OCI-LY3 (cell line): ENCODE measurements around the gene CCL28.
"Not testable (repeated sequence)": the region's sequence is repeated elsewhere in the genome, so short reads cannot be mapped to it uniquely, and the experiment has no call there.

Experiments used
- H2AFZ ChIP-seq: fragments of 200-600, 300-600 bp; shearing (Covaris generic); 2 replicates; pipeline ENCODE4 v1.6.0; 2014; ENCODE audit warnings: antibody characterized with exemption, low read depth, low read length
- H3K27ac ChIP-seq: fragments of 200-600, 300-600 bp; sonication (generic); 2 replicates; pipeline ENCODE4 v1.5.1; 2014; ENCODE audit warnings: mild to moderate bottlenecking, low read length, moderate library complexity, mixed read lengths
- H3K27me3 ChIP-seq: fragments of 200-600, 300-600 bp; sonication (generic); 2 replicates; pipeline ENCODE4 v1.6.1; 2014; ENCODE audit warnings: low read depth, low read length, mixed read lengths
- H3K36me3 ChIP-seq: fragments of 200-600, 300-600 bp; sonication (generic); replicated peaks from 2 replicates; pipeline ENCODE3; 2014; ENCODE audit warnings: low read depth, low read length, mixed read lengths
- H3K4me1 ChIP-seq: fragments of 300-600, 200-600 bp; sonication (generic); 2 replicates; pipeline ENCODE4 v1.6.1; 2014; ENCODE audit warnings: low read length, mixed read lengths
- H3K4me2 ChIP-seq: fragments of 200-600, 300-600 bp; sonication (generic); 2 replicates; pipeline ENCODE4 v1.6.1; 2014; ENCODE audit warnings: low read length, mixed read lengths
- H3K4me3 ChIP-seq: fragments of 300-600, 200-600 bp; sonication (generic); 2 replicates; pipeline ENCODE4 v1.5.1; 2014; ENCODE audit warnings: antibody characterized with exemption, mild to moderate bottlenecking, low read length, moderate library complexity
- H3K79me2 ChIP-seq: fragments of 300-600, 200-600 bp; shearing (Covaris generic); 2 replicates; pipeline ENCODE4 v1.6.1; 2014; ENCODE audit warnings: mild to moderate bottlenecking, low read length, mixed read lengths
- H3K9ac ChIP-seq: fragments of 300-600, 200-600 bp; shearing (Covaris generic); 2 replicates; pipeline ENCODE4 v1.6.0; 2014; ENCODE audit warnings: mild to moderate bottlenecking, low read length, moderate library complexity
- H3K9me3 ChIP-seq: fragments of 200-600, 300-600 bp; shearing (Covaris generic); 2 replicates; pipeline ENCODE4 v1.6.1; 2014; ENCODE audit warnings: low read length, mixed read lengths; ENCODE audit not compliant: insufficient read depth
- H4K20me1 ChIP-seq: fragments of 200-600, 300-600 bp; sonication (generic); 2 replicates; pipeline ENCODE4 v1.6.1; 2016; ENCODE audit warnings: low read length, mixed read lengths; ENCODE audit not compliant: insufficient read depth
- EZH2phosphoT487 ChIP-seq: fragments of 200-600 bp; shearing (Covaris generic); IDR thresholded peaks from 2 replicates; pipeline ENCODE4 v1.6.1; 2018; ENCODE audit warnings: antibody characterized with exemption, mixed run types, low read depth
- TF ChIP-seq, protein P1 (sequence below): fragments of 200-600, 300-600 bp; sonication (generic); IDR thresholded peaks from 2 replicates; pipeline ENCODE4 v1.5.1; 2014; ENCODE audit warnings: antibody characterized with exemption, low read length, low read depth

Gene CCL28

DNA sequence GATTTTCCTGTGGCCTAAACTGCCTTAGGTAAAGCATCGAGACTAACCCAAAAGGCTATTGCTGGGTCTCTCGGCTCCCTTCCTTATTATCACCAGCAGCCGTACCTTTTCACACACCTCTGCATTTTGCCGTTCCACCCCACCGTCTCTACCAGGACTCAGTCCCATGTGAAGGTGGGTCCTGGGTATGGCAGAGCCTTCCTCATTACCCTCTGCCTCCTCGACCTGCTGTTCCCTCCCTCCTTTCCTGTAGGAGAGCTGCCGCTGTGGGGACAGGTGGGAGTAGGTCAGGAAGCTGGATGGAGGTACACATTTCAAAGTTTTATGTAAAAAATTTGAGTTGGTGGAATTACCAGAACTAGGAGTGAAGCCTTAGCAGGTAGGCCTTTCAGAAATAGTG lies 1.8 kb downstream of the CCL28 start:
- Histone ChIP-seq H3K9me3 (no peaks in the 10 kb centered on the region), H3K27me3 (no peaks in the 10 kb centered on the region), H3K36me3 (no peaks in the 10 kb centered on the region), H4K20me1 (no peaks in the 10 kb centered on the region), H3K79me2 (no peaks in the 10 kb centered on the region), H3K4me1 (no peaks in the 10 kb centered on the region), H3K4me3 (no peak overlapping the region), H3K4me2 (no peak overlapping the region), H2AFZ (no peak overlapping the region), H3K27ac (no peak overlapping the region), H3K9ac (no peak overlapping the region)
- TF ChIP-seq, protein P1, sequence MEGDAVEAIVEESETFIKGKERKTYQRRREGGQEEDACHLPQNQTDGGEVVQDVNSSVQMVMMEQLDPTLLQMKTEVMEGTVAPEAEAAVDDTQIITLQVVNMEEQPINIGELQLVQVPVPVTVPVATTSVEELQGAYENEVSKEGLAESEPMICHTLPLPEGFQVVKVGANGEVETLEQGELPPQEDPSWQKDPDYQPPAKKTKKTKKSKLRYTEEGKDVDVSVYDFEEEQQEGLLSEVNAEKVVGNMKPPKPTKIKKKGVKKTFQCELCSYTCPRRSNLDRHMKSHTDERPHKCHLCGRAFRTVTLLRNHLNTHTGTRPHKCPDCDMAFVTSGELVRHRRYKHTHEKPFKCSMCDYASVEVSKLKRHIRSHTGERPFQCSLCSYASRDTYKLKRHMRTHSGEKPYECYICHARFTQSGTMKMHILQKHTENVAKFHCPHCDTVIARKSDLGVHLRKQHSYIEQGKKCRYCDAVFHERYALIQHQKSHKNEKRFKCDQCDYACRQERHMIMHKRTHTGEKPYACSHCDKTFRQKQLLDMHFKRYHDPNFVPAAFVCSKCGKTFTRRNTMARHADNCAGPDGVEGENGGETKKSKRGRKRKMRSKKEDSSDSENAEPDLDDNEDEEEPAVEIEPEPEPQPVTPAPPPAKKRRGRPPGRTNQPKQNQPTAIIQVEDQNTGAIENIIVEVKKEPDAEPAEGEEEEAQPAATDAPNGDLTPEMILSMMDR, result no peak
- TF ChIP-seq EZH2phosphoT487, result no peak

DNA sequence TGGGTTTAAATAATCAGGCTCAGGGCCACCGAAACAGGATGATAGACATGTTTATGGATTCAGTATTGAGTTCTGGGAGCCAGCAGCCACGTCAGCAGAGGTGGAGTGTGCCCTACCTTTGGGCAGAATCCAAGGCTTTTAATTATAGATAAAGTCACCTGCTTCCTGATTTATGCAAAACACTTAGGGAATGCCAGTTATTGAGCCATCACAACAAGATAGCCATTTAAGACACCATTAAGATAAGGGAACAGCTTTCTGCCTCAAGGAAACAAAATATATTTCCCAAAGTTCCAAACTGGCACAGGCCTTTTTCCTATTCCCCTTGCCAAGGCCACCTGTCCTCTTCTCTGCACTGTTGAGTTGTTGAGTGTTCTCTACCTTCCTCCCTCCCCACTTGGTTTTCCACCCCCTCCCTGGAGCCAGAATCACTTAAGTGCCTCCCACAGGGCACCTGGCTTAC lies 2.4 kb downstream of the CCL28 start:
- Histone ChIP-seq H3K4me3 (no peak overlapping the region), H3K79me2 (no peaks in the 10 kb centered on the region), H3K4me2 (no peak overlapping the region), H3K36me3 (no peaks in the 10 kb centered on the region), H4K20me1 (no peaks in the 10 kb centered on the region), H2AFZ (no peak overlapping the region), H3K4me1 (no peaks in the 10 kb centered on the region), H3K9me3 (no peaks in the 10 kb centered on the region), H3K27ac (no peak overlapping the region), H3K9ac (no peak overlapping the region), H3K27me3 (no peaks in the 10 kb centered on the region)
- TF ChIP-seq, protein P1, result no peak
- no peak for TF ChIP-seq EZH2phosphoT487

- H3K9ac ChIP-seq, H3K36me3 ChIP-seq, H2AFZ ChIP-seq: not testable (repeated sequence)
These were observed 9.6 kb downstream of the CCL28 start for GRCh38 chr5:43402524-43403066.

DNA sequence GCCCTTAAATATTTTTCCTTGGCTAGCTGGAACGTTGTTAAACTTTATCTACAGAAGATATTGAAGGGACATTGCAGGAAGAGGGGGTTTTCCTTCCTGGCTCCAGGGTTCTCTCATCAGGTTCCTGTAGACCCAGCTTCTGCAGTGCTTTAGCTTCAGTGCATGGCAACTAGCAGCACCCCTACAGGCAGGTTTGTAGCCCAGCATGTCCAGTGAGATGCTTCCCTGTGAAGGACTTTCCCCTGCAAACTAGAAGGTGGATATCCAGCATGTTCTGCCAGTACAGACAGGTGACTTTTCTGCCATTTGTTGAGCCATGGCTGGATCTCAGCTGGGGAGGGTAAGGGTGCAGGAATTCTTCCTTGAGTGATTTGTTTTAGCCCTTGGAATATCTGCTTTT lies 10.4 kb downstream of the CCL28 start:
- H3K9ac ChIP-seq, result no peak overlapping the region
- no peak overlapping the region for H3K4me2 ChIP-seq
- H2AFZ ChIP-seq, result no peak overlapping the region
- H3K27me3 ChIP-seq, result no peaks in the 10 kb centered on the region
- no peak overlapping the region for H3K27ac ChIP-seq
- H3K79me2 ChIP-seq, result no peaks in the 10 kb centered on the region
- no peaks in the 10 kb centered on the region for H3K9me3 ChIP-seq
- H3K4me1 ChIP-seq, result no peaks in the 10 kb centered on the region
- no peak for TF ChIP-seq EZH2phosphoT487
- TF ChIP-seq, protein P1, result no peak
- H3K4me3 ChIP-seq, result no peak overlapping the region
- H4K20me1 ChIP-seq, result no peaks in the 10 kb centered on the region
- H3K36me3 ChIP-seq, result no peaks in the 10 kb centered on the region

More at GRCh38 chr5:43402524-43403066, 9.6 kb downstream of the CCL28 start:
- H3K27ac ChIP-seq, H3K27me3 ChIP-seq, H4K20me1 ChIP-seq, H3K9me3 ChIP-seq, H3K4me1 ChIP-seq, H3K4me3 ChIP-seq, H3K79me2 ChIP-seq, H3K4me2 ChIP-seq: not testable (repeated sequence)
